Activated CD8-positive, alpha-beta memory T cell treated with anti-CD3 and anti-CD28 coated beads for 24 hours (primary cell): ENCODE measurements around the gene PWWP2B.
"Not testable (repeated sequence)": the region's sequence is repeated elsewhere in the genome, so short reads cannot be mapped to it uniquely, and the experiment has no call there.

ENCODE experiments used
- DNase-seq: peaks from one replicate; pipeline ENCODE4 v3.0.0-alpha.2; 2020

The PWWP2B gene

DNA sequence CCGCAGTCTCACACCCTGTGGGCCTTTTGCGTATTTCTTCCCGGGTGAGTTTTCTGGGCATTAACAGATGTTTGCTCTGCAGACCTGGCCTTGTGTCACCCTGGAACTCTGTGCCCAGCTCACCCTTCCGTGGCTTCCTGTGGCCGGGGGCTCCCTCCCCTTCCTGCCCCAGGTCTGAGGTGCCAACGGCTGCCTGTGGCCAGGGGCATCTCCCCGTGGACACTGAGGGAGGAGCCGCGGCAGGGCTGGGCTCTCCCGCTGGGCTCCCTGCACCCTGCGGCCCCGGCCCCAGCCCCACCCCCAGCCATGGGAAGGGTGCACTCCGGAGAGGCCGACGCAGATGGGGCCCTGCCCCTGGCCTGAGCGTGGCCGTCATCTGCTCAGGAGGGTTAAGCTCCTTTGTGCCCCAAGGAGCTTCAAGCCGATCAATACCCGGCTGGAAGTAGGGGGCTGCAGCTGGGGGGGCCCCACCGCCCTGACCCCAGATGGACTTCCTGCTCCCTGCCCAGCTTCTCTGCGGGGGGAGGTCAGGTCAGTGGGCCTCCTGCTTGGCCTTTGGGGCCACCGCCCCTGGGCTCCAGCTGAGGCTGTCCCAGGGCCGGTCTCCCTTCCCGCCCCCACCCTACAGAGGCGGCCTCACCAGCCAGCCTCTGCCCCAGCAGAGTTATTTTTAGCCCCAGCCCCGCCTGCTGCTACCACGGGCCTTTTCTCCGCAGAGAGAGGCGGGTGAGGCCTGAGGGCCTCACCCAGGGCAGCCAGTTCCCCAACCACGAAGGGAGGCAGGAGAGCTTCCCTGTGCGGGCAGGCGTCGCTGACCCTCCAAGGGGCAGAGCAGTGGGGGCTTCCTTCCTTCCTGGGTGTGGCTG, 24.2 kb downstream of the PWWP2B start:
- DNase-seq: peak; percentile 73

DNA sequence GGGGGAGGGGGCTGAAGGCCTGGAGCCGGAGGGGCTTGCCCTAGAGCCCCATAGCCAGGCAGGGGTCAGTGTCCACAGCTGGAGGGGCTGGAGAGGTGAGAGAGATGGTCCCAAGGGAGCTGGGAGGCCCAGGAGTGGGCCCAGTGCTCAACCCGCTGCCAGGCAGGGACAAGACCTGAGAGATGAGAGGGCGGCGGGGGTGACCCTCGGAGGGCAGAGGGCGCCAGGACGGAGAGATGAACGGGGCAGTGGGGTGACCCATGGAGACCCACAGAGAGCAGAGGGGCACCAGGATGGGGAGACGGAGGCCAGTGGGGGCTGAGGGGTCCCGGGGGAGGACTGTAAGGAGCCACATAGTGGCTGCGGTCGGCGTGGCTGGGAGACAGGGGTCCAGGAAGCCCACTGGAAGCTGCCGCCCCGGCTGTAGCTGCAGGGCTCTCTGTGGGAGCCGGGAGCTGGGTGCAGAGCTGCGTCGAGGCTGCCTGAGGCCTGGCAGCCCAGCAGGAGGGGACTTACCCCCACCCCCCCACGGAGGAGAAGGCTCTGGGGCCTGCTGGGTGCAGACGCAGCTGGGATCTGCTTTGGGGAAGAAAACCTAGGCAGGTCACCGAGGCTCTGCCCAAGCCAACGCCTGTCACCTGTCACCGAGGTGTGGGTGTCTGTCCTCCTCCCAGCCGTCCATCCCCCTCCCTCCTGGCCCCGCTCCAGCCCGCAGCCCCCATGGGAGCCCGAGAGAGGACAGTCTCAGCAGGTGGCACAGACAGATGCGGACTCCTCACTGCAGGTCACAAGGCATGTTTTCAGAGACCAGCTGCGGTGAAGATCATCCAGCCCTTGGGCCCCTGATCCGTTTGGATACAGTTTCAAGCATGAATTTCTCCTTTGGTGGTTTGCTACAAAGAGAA, 25.1 kb downstream of the PWWP2B start:
- DNase-seq: no peak

DNA sequence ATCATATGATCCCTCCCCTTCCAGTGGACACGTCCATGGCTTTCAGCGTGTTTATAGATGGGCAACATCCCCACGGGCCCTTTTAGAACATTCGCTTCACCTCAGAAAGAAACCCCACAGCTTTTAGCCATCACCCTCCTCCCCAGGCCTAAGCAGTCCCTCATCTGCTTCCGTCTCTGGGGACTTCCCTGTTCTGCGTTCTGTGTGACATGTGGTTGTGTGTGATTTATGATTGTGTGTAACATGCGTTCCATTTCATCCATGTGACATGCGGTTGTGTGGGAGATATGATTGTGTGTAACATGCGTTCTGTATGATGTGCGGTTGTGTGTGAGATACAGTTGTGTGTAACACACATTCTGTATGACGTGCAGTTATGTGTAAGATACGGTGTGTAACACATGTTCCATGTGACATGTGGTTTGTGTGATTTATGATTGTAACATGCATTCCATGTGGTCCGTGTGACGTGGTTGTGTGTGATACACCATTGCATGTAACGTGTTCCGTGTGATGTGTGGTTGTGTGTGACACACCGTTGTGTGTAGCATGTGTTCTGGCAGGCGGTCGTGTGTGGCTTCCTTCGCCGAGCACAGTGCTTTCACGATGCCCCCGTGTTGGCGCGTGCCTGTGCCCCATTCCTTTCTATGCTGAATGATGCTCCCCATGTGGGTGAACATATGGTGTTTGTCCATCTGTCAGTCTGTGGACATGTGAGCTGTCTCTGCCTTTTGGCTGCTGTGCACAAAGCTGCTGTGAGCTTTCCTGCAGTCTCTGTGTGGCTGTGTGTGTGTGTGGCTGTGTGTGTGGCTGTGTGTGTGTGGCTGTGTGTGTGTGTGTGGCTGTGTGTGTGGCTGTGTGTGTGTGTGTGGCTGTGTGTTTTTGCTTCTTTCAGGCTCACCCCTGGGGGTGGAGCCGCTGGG, 26.2 kb downstream of the PWWP2B start:
- DNase-seq: no peak

DNA sequence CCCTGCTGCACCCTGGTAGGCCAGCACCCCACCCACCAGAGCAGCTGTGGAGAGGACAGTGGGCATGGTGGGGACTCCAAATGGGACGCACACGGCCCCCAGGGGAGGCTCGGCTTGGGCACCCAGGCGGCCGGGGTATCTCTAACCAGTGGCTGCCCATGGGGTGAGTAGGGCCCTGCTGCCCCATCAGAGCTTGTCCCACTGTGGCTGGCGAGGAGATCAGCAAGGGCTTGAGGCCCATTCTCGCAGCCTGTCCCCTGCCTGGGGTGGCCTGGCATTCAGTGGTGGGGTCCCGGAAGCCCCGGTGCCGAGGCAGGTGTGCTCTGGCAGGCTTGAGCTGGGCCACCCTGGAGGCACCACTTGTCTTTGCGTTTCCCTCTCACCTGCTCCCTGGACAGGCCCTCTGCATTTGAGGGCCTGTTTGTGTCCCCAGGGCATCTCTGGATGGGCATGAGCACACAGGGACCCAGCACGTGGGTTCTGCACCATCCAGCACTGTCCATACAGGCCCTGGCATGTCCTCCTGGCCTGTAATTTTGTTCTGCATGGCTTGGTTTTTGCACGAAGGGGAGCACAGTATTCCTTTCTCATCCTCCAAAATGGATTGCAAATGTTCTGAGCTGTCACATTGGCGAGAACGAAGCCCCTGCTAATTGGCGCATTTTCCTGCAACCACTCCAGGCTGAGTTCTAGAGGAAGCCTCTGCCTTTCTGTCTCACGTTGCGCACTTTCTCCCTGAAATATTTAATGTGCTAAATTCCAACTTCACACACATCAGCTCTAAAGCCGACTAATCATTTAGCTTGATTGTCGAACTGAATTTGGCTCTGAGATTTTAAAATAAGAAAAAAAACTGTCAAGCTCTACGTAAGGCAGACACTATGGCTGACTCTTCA, 27.2 kb downstream of the PWWP2B start:
- DNase-seq: no peak

GRCh38 chr10:132425029-132425756, 28.2 kb downstream of the PWWP2B start:
- no peak for DNase-seq

DNA sequence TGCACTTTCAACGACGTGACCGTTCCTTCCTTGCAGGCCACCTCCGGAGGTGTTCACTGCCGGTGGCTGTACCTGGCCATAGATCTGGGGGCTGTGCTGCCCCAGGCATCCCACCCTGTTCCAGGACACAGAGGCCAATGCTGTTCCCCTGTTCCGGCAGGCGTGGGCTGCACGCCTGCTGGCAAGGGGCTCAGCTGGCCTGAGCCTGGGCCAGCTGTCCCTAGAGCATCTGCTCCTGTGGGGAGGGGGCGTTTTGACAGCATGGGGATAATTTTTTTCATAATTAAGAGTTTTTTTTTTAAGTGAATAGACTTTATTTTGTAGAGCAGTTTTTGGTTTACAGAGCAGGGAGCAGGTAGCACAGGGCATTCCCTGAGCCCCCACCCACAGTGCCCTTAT, 28.8 kb downstream of the PWWP2B start:
- DNase-seq: no peak

- no peak for DNase-seq
Measured at GRCh38 chr10:132427006-132427771, 30.2 kb downstream of the PWWP2B start.

- no peak for DNase-seq
Measured at GRCh38 chr10:132427939-132428367, 31.0 kb downstream of the PWWP2B start.

DNA sequence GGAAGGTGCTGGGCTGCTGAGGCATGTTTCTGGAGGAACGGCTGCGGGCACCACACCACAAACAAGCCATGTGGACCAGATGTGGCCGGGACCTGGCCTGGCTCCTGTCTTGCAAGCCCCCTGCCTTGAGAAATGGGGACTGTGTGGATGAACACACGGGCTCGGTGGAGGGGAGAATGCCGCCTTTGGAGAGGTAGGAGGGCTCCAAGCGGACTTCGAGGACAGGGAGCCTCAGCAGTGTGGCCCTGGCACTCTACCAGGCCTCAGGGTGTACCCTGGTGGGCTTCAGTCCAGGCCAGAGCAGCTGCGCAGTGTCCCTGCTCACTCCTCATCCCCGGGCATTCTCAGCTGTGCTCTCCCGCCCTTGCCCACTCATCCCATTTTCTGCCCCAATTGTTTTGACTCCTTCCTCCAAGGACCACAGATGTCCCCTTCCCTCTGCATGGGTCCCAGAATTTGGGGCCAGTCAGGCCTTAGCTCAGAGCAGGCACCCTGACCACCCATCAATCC, 31.5 kb downstream of the PWWP2B start:
- DNase-seq: no peak

GRCh38 chr10:132429281-132430230, 32.6 kb downstream of the PWWP2B start:
- no peak for DNase-seq

DNA sequence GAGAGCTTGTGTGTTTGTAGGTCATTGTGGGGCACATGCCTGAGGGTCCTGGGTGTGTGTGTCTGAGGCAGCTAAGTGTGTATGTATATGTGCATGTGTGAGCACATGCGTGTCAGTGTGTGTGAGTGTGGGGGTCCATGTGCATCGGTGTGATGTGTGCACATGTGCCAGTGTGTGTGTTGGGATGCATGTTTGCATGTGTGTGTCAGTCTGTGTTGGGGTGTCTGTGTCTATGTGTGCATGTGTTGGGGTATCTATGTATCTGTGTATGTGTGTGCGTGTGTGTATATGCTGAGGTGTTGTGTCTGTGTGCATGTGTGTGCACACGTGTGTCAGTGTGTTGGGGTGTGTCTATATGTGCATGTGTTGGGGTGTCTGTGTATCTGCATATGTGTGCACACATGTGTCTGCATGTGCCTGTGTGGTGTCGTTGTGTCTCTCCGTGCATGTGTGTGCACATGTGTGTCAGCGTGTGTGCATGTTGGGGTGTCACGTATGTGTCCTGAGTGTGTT, 33.3 kb downstream of the PWWP2B start:
- no peak for DNase-seq

DNA sequence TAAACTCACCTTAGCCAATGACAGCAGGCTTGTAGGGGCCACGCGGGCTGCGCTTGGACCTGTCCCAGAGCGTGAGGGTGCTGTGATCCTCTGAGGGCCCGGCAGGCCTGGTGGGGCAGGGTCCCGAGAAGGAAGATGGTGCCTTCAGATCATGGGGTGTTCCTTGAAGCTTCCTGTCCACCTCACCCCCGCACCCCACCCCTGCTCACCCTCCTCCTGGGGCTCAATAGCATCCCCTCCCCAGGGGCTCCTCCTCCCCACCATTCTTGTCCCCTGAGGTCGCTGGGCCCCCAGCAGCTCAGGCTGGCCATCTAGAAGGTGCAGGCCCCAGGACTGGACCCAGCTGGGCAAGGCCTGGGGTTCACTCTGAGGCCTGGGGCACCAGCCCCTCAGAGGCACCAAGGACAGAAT, 33.9 kb downstream of the PWWP2B start:
- no peak for DNase-seq

DNA sequence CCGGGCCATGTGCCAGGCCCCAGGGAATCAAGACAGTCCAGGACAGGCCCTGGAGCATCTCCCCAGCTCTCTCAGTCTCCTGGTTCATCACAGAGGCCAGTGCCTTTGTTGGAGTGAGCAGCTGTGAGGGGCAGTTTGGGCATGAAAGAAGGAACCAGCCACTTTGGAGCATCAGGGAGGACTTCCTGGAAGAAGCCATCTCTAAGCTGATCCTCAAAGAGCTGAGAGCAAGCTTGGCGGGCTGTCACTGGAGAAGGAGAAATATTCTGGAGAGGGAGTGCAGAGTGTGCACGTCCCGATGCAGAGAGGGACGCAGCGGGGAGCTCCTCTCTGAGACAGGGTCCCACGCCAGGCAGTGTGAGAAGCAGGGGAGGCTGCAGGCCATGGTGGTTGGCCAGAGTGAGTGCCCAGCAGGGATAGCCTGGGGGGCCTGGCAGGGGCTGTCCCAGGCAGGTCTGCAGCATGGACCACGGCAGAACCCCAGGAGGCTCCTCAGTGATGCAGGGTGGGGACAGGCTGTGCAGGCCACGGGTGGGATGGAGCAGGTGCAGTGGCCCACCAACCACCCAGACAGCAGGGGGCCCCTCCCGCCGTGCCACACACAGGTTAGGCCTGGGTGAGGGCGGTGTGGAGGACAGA, 34.7 kb downstream of the PWWP2B start:
- DNase-seq: no peak

GRCh38 chr10:132432176-132432540, 35.2 kb downstream of the PWWP2B start:
- DNase-seq: no peak

- no peak for DNase-seq
Measured at GRCh38 chr10:132433671-132434340, 36.8 kb downstream of the PWWP2B start.

GRCh38 chr10:132434405-132435005, 37.5 kb downstream of the PWWP2B start:
- peak; percentile 84 for DNase-seq

DNA sequence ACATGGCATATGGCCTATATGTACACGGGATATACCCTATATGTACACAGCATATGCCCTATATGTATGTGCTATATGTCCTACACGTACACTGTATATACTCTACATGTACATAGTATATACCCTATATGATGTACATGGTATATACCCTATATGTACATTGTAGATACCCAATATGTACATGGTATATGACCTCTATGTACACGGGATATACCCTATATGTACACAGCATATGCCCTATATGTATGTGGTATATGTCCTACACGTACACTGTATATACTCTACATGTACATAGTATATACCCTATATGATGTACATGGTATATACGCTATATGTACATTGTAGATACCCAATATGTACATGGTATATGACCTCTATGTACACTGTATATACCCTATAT, 38.3 kb downstream of the PWWP2B start:
- not testable (repeated sequence) for DNase-seq
